GM18861 (cell line): Measurements from ENCODE around the gene CMC1.

Experiments
- ATAC-seq: cut with Tn5 transposase; IDR thresholded peaks from one replicate; pipeline ENCODE4 v1.9.1; 2021; ENCODE audit not compliant: unreplicated experiment

The CMC1 gene

GRCh38 chr3:28295898-28296490, 54.6 kb downstream of the CMC1 start:
- no peak for ATAC-seq

GRCh38 chr3:28299705-28300104, 58.3 kb downstream of the CMC1 start:
- ATAC-seq: no peak

GRCh38 chr3:28300345-28300962, 59.0 kb downstream of the CMC1 start:
- ATAC-seq: no peak

GRCh38 chr3:28301688-28302087, 60.3 kb downstream of the CMC1 start:
- ATAC-seq: no peak

- ATAC-seq: no peak
Measured at GRCh38 chr3:28308196-28308595, 66.8 kb downstream of the CMC1 start.

GRCh38 chr3:28315711-28316110, 74.3 kb downstream of the CMC1 start:
- no peak for ATAC-seq

- ATAC-seq: no peak
Measured at GRCh38 chr3:28316226-28316625, 74.8 kb downstream of the CMC1 start.

- ATAC-seq: peak; percentile 78
Measured at GRCh38 chr3:28317438-28318022, 76.1 kb downstream of the CMC1 start.

- no peak for ATAC-seq
Measured at GRCh38 chr3:28320981-28321380, 79.6 kb downstream of the CMC1 start.

GRCh38 chr3:28322464-28322863, 81.0 kb downstream of the CMC1 start:
- ATAC-seq: no peak

- ATAC-seq: no peak
Measured at GRCh38 chr3:28326458-28326926, 85.1 kb downstream of the CMC1 start.

- peak; percentile 40 for ATAC-seq
Measured at GRCh38 chr3:28328188-28329151, 87.1 kb downstream of the CMC1 start.

- ATAC-seq: no peak
Measured at GRCh38 chr3:28334552-28334951, 93.1 kb downstream of the CMC1 start.

GRCh38 chr3:28335246-28335645, 93.8 kb downstream of the CMC1 start:
- no peak for ATAC-seq

- ATAC-seq: no peak
Measured at GRCh38 chr3:28337230-28337629, 95.8 kb downstream of the CMC1 start.

GRCh38 chr3:28343144-28343543, 101.7 kb downstream of the CMC1 start:
- ATAC-seq: no peak

GRCh38 chr3:28345690-28346089, 104.3 kb downstream of the CMC1 start:
- ATAC-seq: no peak

- ATAC-seq: no peak
Measured at GRCh38 chr3:28347374-28348264, 106.2 kb downstream of the CMC1 start.

GRCh38 chr3:28348265-28348628, 106.8 kb downstream of the CMC1 start:
- ATAC-seq: no peak
